CD14-positive monocyte (primary cell): ENCODE results near the gene GPRIN3. TPM values are rescaled to one million over a fixed set of nuclear protein-coding genes. Genes with fewer than 3 reads are reported as not detected.

Experiments used
- DNase-seq, 3 donors: peaks; one replicate each; pipeline ENCODE4 v3.0.0-alpha.2; 2011 to 2022
- H2AFZ ChIP-seq: 2 replicates; pipeline ENCODE4 v1.6.0; 2012; ENCODE audit warnings: mild to moderate bottlenecking, low read depth, low read length, inconsistent platforms; ENCODE audit not compliant: insufficient read depth, poor library complexity, severe bottlenecking
- H3K27ac ChIP-seq, 2 donors: 1 replicate in 1 of 2; 2 replicates in 1 of 2; pipeline ENCODE4 v1.5.1; 2012 to 2013; ENCODE audit warnings: low read length in 2 of 2, control low read depth in 1 of 2, inconsistent platforms in 1 of 2, low read depth in 1 of 2, mild to moderate bottlenecking in 1 of 2
- H3K27me3 ChIP-seq, 2 donors: one replicate each; pipeline versions ENCODE4 v1.6.0 to v1.6.1; 2011 to 2013; ENCODE audit warnings: low read length in 2 of 2; ENCODE audit not compliant: control insufficient read depth in 2 of 2, insufficient read depth in 2 of 2
- H3K36me3 ChIP-seq, 2 donors: replicated peaks in 1 of 2; 1 replicate in 1 of 2; 2 replicates in 1 of 2; pipeline versions ENCODE4 v1.5.1 to v1.6.1; 2012 to 2013; ENCODE audit warnings: low read length in 2 of 2, control low read depth in 1 of 2, inconsistent platforms in 1 of 2, mild to moderate bottlenecking in 1 of 2; ENCODE audit not compliant: insufficient read depth in 2 of 2, control insufficient read depth in 1 of 2
- H3K4me1 ChIP-seq, 2 donors: 1 replicate in 1 of 2; 2 replicates in 1 of 2; pipeline versions ENCODE4 v1.5.1 to v1.6.1; 2012 to 2013; ENCODE audit warnings: low read length in 2 of 2, control low read depth in 1 of 2, inconsistent platforms in 1 of 2, mild to moderate bottlenecking in 1 of 2, moderate library complexity in 1 of 2; ENCODE audit not compliant: insufficient read depth in 2 of 2, control insufficient read depth in 1 of 2
- H3K4me2 ChIP-seq: replicated peaks from 2 replicates; pipeline ENCODE3; 2012; ENCODE audit warnings: low read length, moderate library complexity, mild to moderate bottlenecking; ENCODE audit not compliant: poor library complexity, severe bottlenecking; ENCODE audit errors: extremely low read depth
- H3K4me3 ChIP-seq, 3 experiments: fragments of 200-600 bp in 1 of 3; sonication (generic) in 1 of 3; replicated peaks in 1 of 3; 1 replicate in 2 of 3; 2 replicates in 1 of 3; pipeline ENCODE4 v1.5.1; 2011 to 2013; ENCODE audit warnings: low read length in 3 of 3, mild to moderate bottlenecking in 3 of 3, control low read depth in 2 of 3, low read depth in 2 of 3, inconsistent platforms in 1 of 3, moderate library complexity in 1 of 3
- H3K79me2 ChIP-seq: 2 replicates; pipeline ENCODE4 v1.6.0; 2012; ENCODE audit warnings: mild to moderate bottlenecking, control low read depth, inconsistent platforms, low read length, moderate library complexity; ENCODE audit not compliant: insufficient read depth
- H3K9ac ChIP-seq: 2 replicates; pipeline ENCODE4 v1.6.0; 2017; ENCODE audit warnings: low read length, mild to moderate bottlenecking; ENCODE audit not compliant: insufficient read depth, poor library complexity, severe bottlenecking
- H3K9me3 ChIP-seq, 2 donors: replicated peaks in 1 of 2; 1 replicate in 1 of 2; 2 replicates in 1 of 2; pipeline versions ENCODE4 v1.5.1 to v1.6.1; 2012 to 2013; ENCODE audit warnings: low read length in 2 of 2, control low read depth in 1 of 2; ENCODE audit not compliant: control insufficient read depth in 1 of 2, insufficient read depth in 1 of 2
- H4K20me1 ChIP-seq: 2 replicates; pipeline ENCODE4 v1.6.0; 2012; ENCODE audit warnings: mild to moderate bottlenecking, low read length, control low read depth, moderate library complexity; ENCODE audit not compliant: insufficient read depth
- H3K27ac Mint-ChIP-seq, 7 donors: one replicate each; pipeline ENCODE4 v1.8.0; 2020; ENCODE audit warnings: mild to moderate bottlenecking in 7 of 7, mixed read lengths in 7 of 7, moderate library complexity in 6 of 7, inconsistent platforms in 2 of 7
- H3K27me3 Mint-ChIP-seq, 3 donors: one replicate each; pipeline ENCODE4 v1.8.0; 2021 to 2022; ENCODE audit warnings: low read depth in 3 of 3, mild to moderate bottlenecking in 3 of 3, mixed read lengths in 3 of 3, moderate library complexity in 3 of 3, inconsistent platforms in 1 of 3
- H3K36me3 Mint-ChIP-seq, 2 donors: one replicate each; pipeline ENCODE4 v1.8.0; 2020; ENCODE audit warnings: mixed read lengths in 2 of 2, inconsistent platforms in 1 of 2, mild to moderate bottlenecking in 1 of 2
- H3K4me1 Mint-ChIP-seq: one replicate; pipeline ENCODE4 v1.8.0; 2020; ENCODE audit warnings: mild to moderate bottlenecking, mixed read lengths
- H3K4me3 Mint-ChIP-seq, 2 donors: one replicate each; pipeline ENCODE4 v1.8.0; 2020; ENCODE audit warnings: mild to moderate bottlenecking in 2 of 2, mixed read lengths in 2 of 2, moderate library complexity in 1 of 2
- H3K9me3 Mint-ChIP-seq, 7 donors: one replicate each; pipeline ENCODE4 v1.8.0; 2020 to 2022; ENCODE audit warnings: mixed read lengths in 7 of 7, mild to moderate bottlenecking in 6 of 7, moderate library complexity in 6 of 7, inconsistent platforms in 2 of 7
- WGBS: methylation state at CpG from one replicate; pipeline ENCODE4 v1.1.5; 2013; ENCODE audit warnings: missing lambda C conversion rate; ENCODE audit not compliant: insufficient coverage; 5-methylcytosine and 5-hydroxymethylcytosine counted together
- intact Hi-C, 2 donors: fragments of 100-400 bp; cut with micrococcal nuclease; formaldehyde crosslinking; loops; one replicate each; pipeline versions ENCODE4 v1.15.0 to v1.15.1; 2023
- polyA plus RNA-seq, 3 donors: library from polyadenylated mRNA; depleted of rRNA in 1 of 3; unstranded in 2 of 3; stranded (reverse) in 1 of 3; fragments of 300-500 nt in 2 of 3; fragments of >200 nt in 1 of 3; fragmentation: Illumina TruSeq in 2 of 3; gene quantifications; 1 replicate in 2 of 3; 2 replicates in 1 of 3; pipeline ENCODE4 v1.2.3, GENCODE V29; 2012 to 2021
- TF ChIP-seq, protein P1 (sequence below): fragments of 200-600 bp; IDR thresholded peaks from one replicate; pipeline ENCODE4 v1.8.0; 2022; ENCODE audit warnings: antibody characterized with exemption, mild to moderate bottlenecking

GPRIN3 gene
- polyA plus RNA-seq, 3 donors: 1.1 to 3.3 (median 2.3) TPM

DNA sequence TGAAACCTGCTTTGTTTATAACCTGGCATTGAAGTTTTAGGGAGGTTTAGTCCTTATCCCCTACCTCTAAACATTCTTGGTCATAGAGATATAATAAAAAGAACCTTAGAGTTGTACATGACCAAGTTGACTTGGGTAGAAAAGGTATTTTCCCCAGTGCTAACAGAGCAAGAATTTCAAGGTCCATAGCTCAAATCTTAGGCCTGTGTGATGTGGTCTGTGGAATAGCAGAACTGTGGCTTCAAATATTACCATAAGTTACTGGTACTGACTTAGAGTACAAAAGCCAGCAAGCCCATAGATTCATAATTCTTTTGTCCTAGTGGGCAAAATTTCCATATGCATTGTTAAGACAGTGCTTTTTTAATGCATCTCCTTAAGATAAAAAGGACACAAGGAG is 91.2 kb downstream of the GPRIN3 start:
- Histone ChIP-seq H3K27ac (no peak overlapping the region), H3K4me1 (no peaks in the 10 kb centered on the region), H3K36me3 (no peaks in the 10 kb centered on the region), H3K79me2 (no peaks in the 10 kb centered on the region), H3K4me2 (no peak overlapping the region), H3K9me3 (no peaks in the 10 kb centered on the region), H4K20me1 (no peaks in the 10 kb centered on the region), H3K4me3 (no peak overlapping the region), H3K27me3 (no peaks in the 10 kb centered on the region), H3K9ac (no peak overlapping the region), H2AFZ (no peak overlapping the region)
- H3K4me3 Mint-ChIP-seq: no peak overlapping the region
- no peaks in the 10 kb centered on the region for H3K36me3 Mint-ChIP-seq
- H3K27me3 Mint-ChIP-seq: peaks cover 0 to 2% (median 1%) of the 10 kb centered on the region in 3 donors
- no peak for DNase-seq
- peaks cover 0 to 3% (median 0%) of the 10 kb centered on the region in 7 donors for H3K9me3 Mint-ChIP-seq
- intact Hi-C loops: no loop called here
- TF ChIP-seq, protein P1, sequence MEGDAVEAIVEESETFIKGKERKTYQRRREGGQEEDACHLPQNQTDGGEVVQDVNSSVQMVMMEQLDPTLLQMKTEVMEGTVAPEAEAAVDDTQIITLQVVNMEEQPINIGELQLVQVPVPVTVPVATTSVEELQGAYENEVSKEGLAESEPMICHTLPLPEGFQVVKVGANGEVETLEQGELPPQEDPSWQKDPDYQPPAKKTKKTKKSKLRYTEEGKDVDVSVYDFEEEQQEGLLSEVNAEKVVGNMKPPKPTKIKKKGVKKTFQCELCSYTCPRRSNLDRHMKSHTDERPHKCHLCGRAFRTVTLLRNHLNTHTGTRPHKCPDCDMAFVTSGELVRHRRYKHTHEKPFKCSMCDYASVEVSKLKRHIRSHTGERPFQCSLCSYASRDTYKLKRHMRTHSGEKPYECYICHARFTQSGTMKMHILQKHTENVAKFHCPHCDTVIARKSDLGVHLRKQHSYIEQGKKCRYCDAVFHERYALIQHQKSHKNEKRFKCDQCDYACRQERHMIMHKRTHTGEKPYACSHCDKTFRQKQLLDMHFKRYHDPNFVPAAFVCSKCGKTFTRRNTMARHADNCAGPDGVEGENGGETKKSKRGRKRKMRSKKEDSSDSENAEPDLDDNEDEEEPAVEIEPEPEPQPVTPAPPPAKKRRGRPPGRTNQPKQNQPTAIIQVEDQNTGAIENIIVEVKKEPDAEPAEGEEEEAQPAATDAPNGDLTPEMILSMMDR: no peak
- H3K4me1 Mint-ChIP-seq: peaks cover 11% of the 10 kb centered on the region
- no peak overlapping the region for H3K27ac Mint-ChIP-seq

DNA sequence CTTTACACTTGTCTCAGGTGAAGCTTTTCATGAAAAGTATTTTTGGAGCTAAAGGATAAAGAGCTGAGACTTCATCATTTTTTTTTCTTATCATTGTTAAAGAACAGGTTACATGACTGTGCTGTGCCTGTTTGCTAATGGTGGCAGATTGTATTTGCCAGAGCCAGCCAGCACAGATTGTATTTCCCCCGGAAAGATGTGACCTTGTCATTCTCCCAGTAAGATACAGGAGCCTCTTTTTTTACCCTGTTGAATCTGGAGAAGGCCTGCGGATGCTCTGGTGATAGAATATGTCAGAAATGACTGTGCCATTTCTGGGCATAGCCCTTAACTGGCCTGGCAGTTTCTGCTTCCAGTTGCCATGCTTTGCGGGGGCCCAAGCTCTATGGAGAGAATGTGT is 91.9 kb downstream of the GPRIN3 start:
- Mint-ChIP-seq H3K36me3 (no peaks in the 10 kb centered on the region), H3K9me3 (peaks cover 0 to 3% (median 0%) of the 10 kb centered on the region in 7 donors), H3K4me1 (peaks cover 11% of the 10 kb centered on the region), H3K27ac (no peak overlapping the region), H3K27me3 (peaks cover 0 to 2% (median 1%) of the 10 kb centered on the region in 3 donors), H3K4me3 (no peak overlapping the region)
- Histone ChIP-seq H3K4me3 (no peak overlapping the region), H3K27ac (no peak overlapping the region), H2AFZ (no peak overlapping the region), H3K36me3 (no peaks in the 10 kb centered on the region), H3K27me3 (no peaks in the 10 kb centered on the region), H3K4me2 (no peak overlapping the region), H3K4me1 (no peaks in the 10 kb centered on the region), H3K9ac (no peak overlapping the region), H3K9me3 (no peaks in the 10 kb centered on the region), H4K20me1 (no peaks in the 10 kb centered on the region), H3K79me2 (no peaks in the 10 kb centered on the region)
- intact Hi-C loops: no loop called here
- TF ChIP-seq, protein P1: no peak
- no peak for DNase-seq
- WGBS: no CpG with 5 or more reads among the region's 3 CpGs
